Endometrium (tissue), 2 donors: ENCODE measurements around the gene TMEM184C.

Source experiments
- FAIRE-seq: peaks from 2 replicates; lab custom pipeline; 2012; peaks lifted over from hg19 to GRCh38; lab: Jason Lieb, UNC
- donor health status: control.
- donor health status: control.

The TMEM184C gene

GRCh38 chr4:147658501-147658900 is 41.3 kb downstream of the TMEM184C start:
- FAIRE-seq: no peak

- FAIRE-seq: no peak
These were observed 56.9 kb downstream of the TMEM184C start for GRCh38 chr4:147674073-147674472.

- no peak for FAIRE-seq
These were observed 57.3 kb downstream of the TMEM184C start for GRCh38 chr4:147674496-147674895.

DNA sequence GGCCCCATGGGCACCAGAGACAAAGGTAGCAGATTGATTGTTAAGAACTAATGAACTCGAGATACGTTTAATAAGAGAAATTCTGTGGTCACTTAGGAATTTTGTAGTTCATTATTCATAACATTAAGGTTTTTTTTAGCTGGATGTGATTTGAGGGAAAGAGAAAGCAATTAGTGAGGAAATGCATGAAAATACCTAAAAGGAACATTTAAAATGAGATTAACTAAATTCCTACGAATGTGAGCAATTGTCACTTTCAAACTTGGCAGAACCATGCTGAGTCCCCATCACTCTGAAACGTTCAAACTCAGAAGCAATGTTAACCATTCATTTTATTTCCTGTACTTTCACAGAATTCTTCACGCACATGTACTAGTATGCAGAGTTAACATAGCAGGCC is 60.9 kb downstream of the TMEM184C start:
- FAIRE-seq: no peak

DNA sequence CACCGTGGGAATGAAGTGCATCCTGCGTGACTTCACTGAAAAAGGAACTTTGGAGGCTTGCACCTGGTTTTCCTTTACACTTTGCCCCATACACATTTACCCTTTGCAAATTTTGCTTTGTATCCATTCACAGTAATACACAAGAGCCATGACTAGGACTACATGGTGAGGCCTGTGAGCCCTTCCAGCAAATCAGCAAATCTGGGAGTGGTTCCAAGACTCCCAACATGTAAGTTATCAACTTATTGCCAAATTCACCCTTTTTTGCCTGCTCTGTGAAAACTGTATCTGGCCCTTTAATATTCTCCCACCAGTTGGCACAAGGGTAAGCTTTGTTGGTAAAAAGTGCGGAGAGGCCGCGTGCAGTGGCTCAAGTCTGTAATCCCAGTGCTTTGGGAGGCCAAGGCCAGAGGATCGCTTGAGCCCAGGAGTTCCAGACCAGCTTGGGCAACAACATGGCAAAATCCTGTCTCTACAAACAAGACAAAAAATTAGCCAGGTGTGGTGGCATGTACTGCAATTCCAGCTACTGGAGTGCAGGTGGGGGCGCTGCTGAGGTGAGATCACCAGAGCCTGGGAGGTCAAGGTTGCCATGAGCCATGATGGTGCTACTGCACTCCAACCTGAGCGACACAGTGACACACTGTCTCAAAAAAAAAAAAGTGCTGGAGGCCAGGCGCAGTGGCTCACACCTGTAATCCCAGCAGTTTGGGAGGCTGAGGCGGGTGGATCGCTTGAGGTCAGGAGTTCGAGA is 61.8 kb downstream of the TMEM184C start:
- no peak for FAIRE-seq

DNA sequence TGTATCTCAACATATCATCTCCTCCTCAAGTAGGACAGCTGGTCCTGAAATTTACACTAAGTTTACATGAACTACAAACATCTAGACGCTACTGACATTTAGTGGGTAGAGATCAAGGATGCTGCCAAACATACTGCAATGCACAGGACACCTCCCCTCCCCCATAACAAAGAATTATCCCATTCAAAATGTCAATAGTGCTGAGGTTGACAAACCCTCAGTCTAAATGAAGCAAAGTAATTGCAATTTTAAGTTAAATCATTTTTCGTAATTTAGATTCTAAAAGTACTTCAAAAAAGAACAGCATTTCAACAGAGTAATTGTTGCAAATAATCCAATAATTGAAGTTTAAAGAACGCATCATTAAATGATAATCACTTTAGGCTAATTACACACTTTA is 65.6 kb downstream of the TMEM184C start:
- no peak for FAIRE-seq

DNA sequence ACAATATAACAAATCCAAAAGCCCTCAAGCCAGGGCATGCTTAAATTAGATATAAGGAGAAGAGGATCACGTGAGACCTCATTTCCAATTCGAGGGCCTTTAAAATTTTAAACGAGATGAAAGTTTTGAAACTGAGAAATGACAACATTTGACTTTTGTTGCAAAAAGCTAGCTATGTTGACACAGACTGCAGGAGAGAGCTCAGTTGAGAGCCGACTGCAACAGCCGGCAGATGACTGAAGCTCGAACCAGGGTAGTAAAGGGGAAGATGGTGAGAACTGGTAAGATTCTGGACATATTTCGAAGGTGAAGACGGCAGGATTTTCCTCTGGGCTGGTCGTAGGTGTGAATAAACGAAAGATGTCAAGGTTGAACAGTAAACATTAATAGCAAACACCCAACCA is 66.0 kb downstream of the TMEM184C start:
- no peak for FAIRE-seq

DNA sequence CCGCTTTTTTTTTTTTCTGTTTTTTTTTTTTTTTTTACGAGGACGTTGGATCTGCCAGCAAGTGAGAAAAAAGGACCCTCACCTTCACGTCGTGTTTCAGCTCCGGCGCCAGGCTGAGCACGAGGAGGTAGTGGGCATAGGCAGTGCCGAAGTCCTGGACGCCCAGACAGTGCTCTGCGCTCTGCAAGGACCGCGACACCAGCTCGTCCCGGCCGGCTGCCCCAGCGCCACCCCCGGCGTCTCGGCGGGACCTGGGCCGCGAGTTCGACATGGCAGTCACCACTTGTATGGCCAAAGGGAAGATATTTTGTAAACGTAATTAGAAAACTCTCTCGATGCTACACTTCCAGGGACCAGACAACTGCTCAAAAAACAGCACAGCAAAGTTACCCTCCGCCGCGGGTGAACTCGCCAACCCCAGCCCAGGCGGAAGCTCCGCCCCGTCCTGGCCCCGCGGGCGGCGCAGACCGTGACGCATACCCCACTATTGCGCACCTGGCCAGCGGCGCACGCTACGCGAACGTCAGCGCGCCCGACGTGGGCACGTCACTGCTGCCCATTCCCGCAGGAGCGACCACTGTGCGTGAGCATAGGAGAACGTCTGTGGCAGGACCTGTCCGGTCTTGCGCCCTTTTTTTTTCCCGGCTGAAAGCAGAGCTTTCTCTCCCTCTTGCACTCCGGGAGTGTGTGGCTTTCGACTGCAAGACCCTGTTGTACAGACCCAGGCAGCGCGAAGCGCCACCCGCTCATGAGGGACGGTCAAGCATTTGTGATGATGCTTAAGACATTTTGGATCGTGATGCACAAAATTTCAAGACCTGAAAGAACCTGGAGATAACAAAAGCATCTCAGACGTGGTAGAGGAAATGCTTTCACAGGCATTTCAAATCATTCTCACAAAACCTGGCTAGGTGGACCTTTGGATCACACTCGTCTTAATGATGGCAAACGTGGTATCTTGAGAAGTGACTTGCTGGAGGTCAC is 66.8 kb downstream of the TMEM184C start, which contains the start of gene PRMT9:
TSS of gene PRMT9 (minus strand) at position 447 of the 984 bp plus-strand sequence. CDS start at position 271, 176 bp downstream.
- FAIRE-seq: peak; percentile 21

DNA sequence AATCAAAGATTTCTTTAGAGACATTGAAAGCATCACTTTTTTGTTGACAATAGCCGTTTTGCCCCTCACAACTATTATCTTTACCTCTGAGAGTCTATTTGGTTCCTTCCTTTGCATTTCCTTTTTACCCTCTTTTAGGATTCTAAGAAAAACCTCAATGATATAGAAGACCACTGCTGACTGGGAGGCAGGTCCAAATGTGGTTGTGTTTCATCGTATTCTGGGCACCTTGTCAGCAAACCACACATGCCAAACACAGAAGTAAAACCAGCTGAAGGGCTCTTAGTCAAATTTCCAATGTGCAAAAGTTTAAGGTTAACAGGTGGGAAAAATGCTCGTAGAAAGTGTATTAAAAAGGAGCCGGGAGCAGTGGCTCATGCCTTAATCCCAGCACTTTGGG is 71.9 kb downstream of the TMEM184C start:
- FAIRE-seq: no peak

DNA sequence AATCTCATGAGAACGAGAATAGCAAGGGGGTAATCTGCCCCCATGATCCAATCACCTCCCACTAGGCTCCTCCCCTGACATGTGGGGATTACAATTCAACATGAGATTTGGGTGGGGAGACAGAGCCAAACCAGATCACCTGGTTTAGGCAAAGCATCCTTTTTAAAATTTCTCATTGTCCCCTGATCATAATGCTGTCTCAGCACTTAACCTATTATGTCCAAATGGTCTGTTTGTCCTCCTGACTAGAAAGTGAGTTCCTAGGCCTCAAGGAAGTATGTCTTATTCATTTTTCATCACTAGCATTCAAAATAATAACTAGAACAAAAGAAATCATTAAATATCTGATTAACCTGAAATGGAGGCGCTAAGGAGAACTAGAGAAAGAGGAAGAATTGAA is 74.6 kb downstream of the TMEM184C start:
- FAIRE-seq: no peak

DNA sequence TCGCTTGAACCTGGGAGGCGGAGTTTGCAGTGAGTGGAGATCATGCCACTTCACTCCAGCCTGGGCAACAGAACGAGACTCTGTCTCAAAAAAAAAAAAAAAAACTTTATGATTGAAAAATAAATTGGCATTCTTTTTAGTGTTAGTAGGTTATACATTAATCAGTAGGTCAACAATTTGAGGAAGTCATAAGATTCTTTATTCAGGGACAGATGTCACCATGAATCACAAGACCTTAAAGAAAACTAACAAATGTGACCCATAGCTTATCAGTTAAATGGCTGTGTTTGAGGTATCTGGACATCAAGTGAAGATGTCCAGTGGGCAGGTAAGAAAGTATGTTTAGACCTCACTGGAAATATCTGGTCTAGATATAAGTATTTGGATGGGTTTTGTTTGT is 76.0 kb downstream of the TMEM184C start:
- FAIRE-seq: no peak

- FAIRE-seq: no peak
These were observed 79.7 kb downstream of the TMEM184C start for GRCh38 chr4:147696866-147697265.

- FAIRE-seq: no peak
These were observed 87.6 kb downstream of the TMEM184C start for GRCh38 chr4:147704846-147705245.

- FAIRE-seq: peak; percentile 92
These were observed 90.9 kb downstream of the TMEM184C start for GRCh38 chr4:147707892-147708672.

DNA sequence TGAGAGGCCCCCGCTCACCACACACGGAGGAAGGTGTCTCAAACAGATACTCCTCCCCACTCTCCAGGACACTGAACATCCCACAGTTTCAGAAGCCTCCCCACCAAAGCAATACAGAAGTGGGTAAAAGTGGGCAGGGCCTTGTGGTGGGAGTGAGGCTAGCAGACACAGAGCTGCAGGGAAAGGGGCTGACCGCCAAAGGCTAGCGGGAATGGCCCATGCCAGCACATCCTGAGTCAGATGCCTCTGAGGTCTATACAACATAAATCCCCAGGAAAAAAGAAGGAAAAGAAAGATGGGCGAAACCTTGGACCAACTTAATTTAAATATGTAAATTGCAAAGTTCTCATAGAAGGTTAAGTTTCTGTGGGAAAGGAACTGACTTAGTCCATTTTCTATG is 92.8 kb downstream of the TMEM184C start:
- no peak for FAIRE-seq

DNA sequence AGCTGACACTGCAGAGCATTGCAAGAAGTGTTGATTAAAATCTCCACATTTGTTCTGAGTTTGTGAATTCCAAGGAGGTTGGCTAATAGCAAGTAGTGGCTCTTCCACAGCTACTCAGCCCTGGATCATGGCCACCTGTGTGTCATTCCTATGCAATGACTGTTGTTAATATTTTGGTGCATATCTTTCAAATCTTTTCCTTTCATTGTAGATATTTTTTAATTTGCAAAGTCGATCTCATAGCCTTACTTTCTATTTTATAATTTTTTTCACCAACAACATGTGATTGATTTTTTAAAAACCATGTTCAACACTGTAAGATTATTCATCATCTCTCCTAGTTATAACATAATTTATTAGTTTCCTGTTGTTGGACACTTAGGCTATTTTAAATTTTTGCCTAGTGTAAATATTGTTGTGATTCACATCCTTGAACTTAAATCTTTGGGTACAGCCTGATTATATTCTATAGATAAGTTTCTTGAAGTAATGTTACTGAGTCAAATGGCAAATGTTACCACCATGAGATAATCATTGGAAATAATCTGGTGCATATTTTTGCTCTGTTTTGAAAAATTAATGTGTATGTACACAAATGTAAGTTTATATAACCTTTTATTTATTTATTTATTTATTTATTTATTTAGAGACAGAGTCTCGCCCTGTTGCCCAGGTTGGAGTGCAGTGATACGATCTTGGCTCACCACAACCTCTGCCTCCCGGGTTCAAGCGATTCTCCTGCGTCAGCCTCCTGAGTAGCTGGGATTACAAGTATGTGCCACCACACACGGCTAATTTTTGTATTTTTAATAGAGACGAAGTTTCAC is 97.6 kb downstream of the TMEM184C start:
- peak; percentile 66 for FAIRE-seq

DNA sequence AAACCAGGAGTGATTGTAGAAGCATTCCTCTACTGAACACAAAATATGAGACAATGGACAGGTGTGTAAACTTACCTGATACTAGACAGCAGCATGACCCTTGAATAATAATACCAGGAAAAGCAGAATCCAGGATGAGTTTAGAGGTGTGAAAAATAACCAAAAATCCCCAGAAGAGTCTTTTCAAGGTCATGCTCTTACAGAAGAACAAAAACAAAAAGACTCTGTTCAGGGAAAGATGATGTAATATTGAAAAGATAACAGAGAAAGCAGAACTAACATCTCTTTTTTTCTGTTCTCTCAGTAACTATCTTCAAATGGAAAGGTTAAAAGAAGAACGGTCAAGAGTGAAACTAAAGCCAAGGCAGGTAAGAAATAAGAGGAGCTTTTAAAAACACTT is 100.7 kb downstream of the TMEM184C start:
- FAIRE-seq: no peak
